HEK293T (cell line): ENCODE data around the gene LMAN1L.

ENCODE experiments used
- CTCF ChIA-PET: fragments of 350-600 bp; formaldehyde crosslinking; extraction: SDS; loops from one replicate; lab custom pipeline; 2021; ENCODE audit warnings: antibody characterized with exemption, inconsistent platforms; lab: Yijun Ruan, JAX
- POLR2A ChIA-PET: fragments of 350-600 bp; formaldehyde crosslinking; extraction: SDS; loops from one replicate; lab custom pipeline; 2020; ENCODE audit warnings: antibody characterized with exemption, inconsistent platforms; lab: Yijun Ruan, JAX
- DNase-seq: peaks from one replicate; pipeline ENCODE4 v3.0.0; 2012; ENCODE audit warnings: mixed read lengths; ENCODE audit errors: extremely low spot score
- ARNT ChIP-seq: fragments of 450-650 bp; IDR thresholded peaks from 2 replicates; pipeline ENCODE4 v1.6.1; 2017; ENCODE audit warnings: mild to moderate bottlenecking
- BHLHE40 ChIP-seq: fragments of 450-650 bp; IDR thresholded peaks from 2 replicates; pipeline ENCODE4 v1.6.1; 2016; ENCODE audit warnings: mild to moderate bottlenecking, moderate library complexity, borderline replicate concordance
- CTBP1 ChIP-seq: fragments of 450-650 bp; IDR thresholded peaks from 2 replicates; pipeline ENCODE4 v1.6.1; 2016; ENCODE audit warnings: borderline replicate concordance
- ELF4 ChIP-seq: fragments of 450-650 bp; IDR thresholded peaks from 2 replicates; pipeline ENCODE4 v1.6.1; 2017; ENCODE audit warnings: antibody characterized with exemption
- FOXA1 ChIP-seq: fragments of 450-650 bp; IDR thresholded peaks from 2 replicates; pipeline ENCODE4 v1.6.1; 2016; ENCODE audit warnings: mild to moderate bottlenecking
- FOXK2 ChIP-seq: fragments of 450-650 bp; IDR thresholded peaks from 2 replicates; pipeline ENCODE4 v1.6.1; 2016; ENCODE audit warnings: mild to moderate bottlenecking
- FOXM1 ChIP-seq: fragments of 450-650 bp; IDR thresholded peaks from 2 replicates; pipeline ENCODE4 v1.6.1; 2017; ENCODE audit warnings: mild to moderate bottlenecking, borderline replicate concordance
- HDGF ChIP-seq: fragments of 450-650 bp; IDR thresholded peaks from 2 replicates; pipeline ENCODE4 v1.6.1; 2017; ENCODE audit warnings: antibody characterized with exemption, borderline replicate concordance
- L3MBTL2 ChIP-seq: fragments of 450-650 bp; conservative IDR thresholded peaks from 2 replicates; pipeline ENCODE4 v1.6.1; 2016; ENCODE audit warnings: mild to moderate bottlenecking
- LEF1 ChIP-seq: fragments of 450-650 bp; IDR thresholded peaks from 2 replicates; pipeline ENCODE4 v1.6.1; 2017; ENCODE audit warnings: mild to moderate bottlenecking, borderline replicate concordance
- NFRKB ChIP-seq: fragments of 450-650 bp; IDR thresholded peaks from 2 replicates; pipeline ENCODE4 v1.6.1; 2016; ENCODE audit warnings: mild to moderate bottlenecking, moderate library complexity
- SP1 ChIP-seq: fragments of 450-650 bp; IDR thresholded peaks from 2 replicates; pipeline ENCODE4 v1.6.1; 2017
- SUZ12 ChIP-seq: fragments of 450-650 bp; IDR thresholded peaks from 2 replicates; pipeline ENCODE4 v1.6.1; 2016; ENCODE audit warnings: mild to moderate bottlenecking
- TARDBP ChIP-seq: fragments of 450-650 bp; IDR thresholded peaks from 2 replicates; pipeline ENCODE4 v1.6.1; 2016
- ZNF384 ChIP-seq: fragments of 450-650 bp; IDR thresholded peaks from 2 replicates; pipeline ENCODE4 v1.6.1; 2016
- TF ChIP-seq, protein P1 (sequence below): fragments of 450-650 bp; IDR thresholded peaks from 2 replicates; pipeline ENCODE4 v1.6.1; 2016

The LMAN1L gene

GRCh38 chr15:74815961-74816360, 3.3 kb downstream of the LMAN1L start:
- POLR2A ChIA-PET: interaction anchor here (1.1 to 1.4 kb wide), 2 partner anchors 26 to 91 kb away, joined by 3 read pairs; partner anchors contain the start of gene FAM219B
- DNase-seq: no peak
- no peak for TF ChIP-seq SUZ12
- CTCF ChIA-PET: no interaction called here

GRCh38 chr15:74816624-74817369, 4.2 kb downstream of the LMAN1L start:
- ChIA-PET POLR2A (interaction anchor here (1.1 to 1.4 kb wide), 2 partner anchors 25 to 90 kb away, joined by 3 read pairs; partner anchors contain the start of gene FAM219B), CTCF (interaction anchor here (0.8 to 1.0 kb wide), 2 partner anchors 36 to 45 kb away, joined by 3 read pairs; no protein-coding TSS in a partner anchor)
- DNase-seq: no peak
- TF ChIP-seq ARNT (no peak), NFRKB (no peak), FOXK2 (no peak), L3MBTL2 (no peak), HDGF (no peak), SP1 (no peak), ELF4 (no peak), FOXA1 (no peak)
- TF ChIP-seq, protein P1, sequence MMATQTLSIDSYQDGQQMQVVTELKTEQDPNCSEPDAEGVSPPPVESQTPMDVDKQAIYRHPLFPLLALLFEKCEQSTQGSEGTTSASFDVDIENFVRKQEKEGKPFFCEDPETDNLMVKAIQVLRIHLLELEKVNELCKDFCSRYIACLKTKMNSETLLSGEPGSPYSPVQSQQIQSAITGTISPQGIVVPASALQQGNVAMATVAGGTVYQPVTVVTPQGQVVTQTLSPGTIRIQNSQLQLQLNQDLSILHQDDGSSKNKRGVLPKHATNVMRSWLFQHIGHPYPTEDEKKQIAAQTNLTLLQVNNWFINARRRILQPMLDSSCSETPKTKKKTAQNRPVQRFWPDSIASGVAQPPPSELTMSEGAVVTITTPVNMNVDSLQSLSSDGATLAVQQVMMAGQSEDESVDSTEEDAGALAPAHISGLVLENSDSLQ: no peak

DNA sequence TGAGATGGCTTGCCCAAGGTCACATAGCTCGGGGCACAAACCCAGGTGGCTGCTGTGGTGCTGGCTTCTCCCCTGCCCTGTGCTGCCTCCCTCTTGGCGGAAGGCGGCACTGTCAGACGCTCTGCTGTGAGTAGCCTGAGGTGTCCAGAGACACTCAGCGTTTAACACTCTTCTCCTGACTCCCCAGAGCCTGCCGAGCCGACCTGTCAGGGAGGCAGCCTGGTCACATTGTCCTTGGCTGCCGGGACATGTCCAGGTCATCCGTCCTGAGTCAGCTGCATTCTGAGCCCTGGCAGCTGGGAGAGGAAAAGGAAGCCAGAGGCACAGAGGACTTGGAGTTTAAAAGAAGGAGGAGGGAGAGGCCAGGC, 4.7 kb downstream of the LMAN1L start:
- CTCF ChIA-PET: interaction anchor here (0.8 to 1.0 kb wide), 2 partner anchors 36 to 46 kb away, joined by 3 read pairs; no protein-coding TSS in a partner anchor
- DNase-seq: no peak

GRCh38 chr15:74820056-74820455, 7.4 kb downstream of the LMAN1L start:
- POLR2A ChIA-PET: interaction anchor here (0.9 kb wide), 1 partner anchor 22 kb away, joined by 4 read pairs; no protein-coding TSS in a partner anchor

More for the DNA sequence above, 4.7 kb downstream of the LMAN1L start:
- POLR2A ChIA-PET: no interaction called here
- TF ChIP-seq TARDBP (no peak), BHLHE40 (no peak), FOXA1 (no peak), ARNT (no peak), L3MBTL2 (no peak), HDGF (no peak), FOXK2 (no peak), NFRKB (no peak), ZNF384 (no peak), ELF4 (no peak), FOXM1 (no peak), LEF1 (no peak), SUZ12 (no peak), CTBP1 (no peak), SP1 (no peak)
- TF ChIP-seq, protein P1: no peak

GRCh38 chr15:74821091-74821789, 8.6 kb downstream of the LMAN1L start:
- TF ChIP-seq, protein P1: no peak
- TF ChIP-seq ZNF384 (no peak), BHLHE40 (no peak), FOXA1 (no peak), NFRKB (no peak), ARNT (no peak), CTBP1 (no peak)
- POLR2A ChIA-PET: interaction anchor here (0.9 kb wide), 1 partner anchor 21 kb away, joined by 4 read pairs; no protein-coding TSS in a partner anchor
- DNase-seq: no peak
- CTCF ChIA-PET: no interaction called here

More at GRCh38 chr15:74820056-74820455, 7.4 kb downstream of the LMAN1L start:
- CTCF ChIA-PET: no interaction called here
- TF ChIP-seq TARDBP (no peak), ARNT (no peak), BHLHE40 (no peak), ELF4 (no peak), HDGF (no peak), CTBP1 (no peak), NFRKB (no peak), FOXA1 (no peak), SP1 (no peak)
- TF ChIP-seq, protein P1: no peak
- DNase-seq: no peak

DNA sequence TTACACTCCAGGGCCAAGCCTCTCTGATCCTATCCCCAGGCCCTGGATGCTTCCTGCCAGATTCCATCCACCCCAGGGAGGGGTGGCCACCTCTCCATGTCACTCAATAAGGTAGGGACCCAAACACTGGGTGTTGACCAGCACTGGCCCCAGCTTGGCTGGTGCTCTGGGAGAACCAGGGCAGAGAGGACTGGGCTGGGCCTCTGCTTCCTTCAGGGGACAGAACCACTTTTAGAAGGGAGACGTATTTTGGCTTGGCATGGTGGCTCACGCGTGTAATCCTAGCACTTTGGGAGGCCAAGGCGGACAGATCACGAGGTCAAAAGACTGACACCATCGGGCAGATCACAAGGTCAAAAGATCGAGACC, 9.1 kb downstream of the LMAN1L start:
- ChIA-PET CTCF (no interaction called here), POLR2A (no interaction called here)
- no peak for DNase-seq
- TF ChIP-seq CTBP1 (no peak), NFRKB (no peak), SUZ12 (no peak), L3MBTL2 (no peak)
